ENCODE measurements around the gene AFG1L. TPM values are rescaled to one million over a fixed set of nuclear protein-coding genes. Genes with fewer than 3 reads are reported as not detected.

The AFG1L gene
- total RNA-seq, 2 experiments from 2014 or later = 4.0 to 7.5 TPM

GRCh38 chr6:108355890-108356289 lies 61.0 kb downstream of the AFG1L start:
- DNase-seq = no peak
- peaks cover 4% of the 10 kb centered on the region for H3K36me3 Mint-ChIP-seq (ENCODE audit: low read depth)
- H3K4me1 Mint-ChIP-seq (ENCODE audit: low read depth) = peaks cover 36% of the 10 kb centered on the region
- H3K9me3 Mint-ChIP-seq (ENCODE audit: insufficient read depth) = no peaks in the 10 kb centered on the region
- H3K4me3 Mint-ChIP-seq = no peak overlapping the region
- H3K27ac Mint-ChIP-seq = no peak overlapping the region
- CTCF ChIA-PET = no interaction called here
- H3K27me3 Mint-ChIP-seq (ENCODE audit: low read depth) = no peaks in the 10 kb centered on the region
- ATAC-seq = no peak
- POLR2A ChIA-PET = no interaction called here

- no peak overlapping the region for H3K4me3 Mint-ChIP-seq
- no peak for DNase-seq
- H3K27me3 Mint-ChIP-seq (ENCODE audit: low read depth) = no peaks in the 10 kb centered on the region
- H3K4me1 Mint-ChIP-seq (ENCODE audit: low read depth) = peaks cover 32% of the 10 kb centered on the region
- POLR2A ChIA-PET = interaction anchor here (0.8 kb wide), 1 partner anchor 100 kb away, joined by 3 read pairs; the partner anchor contains the start of gene SNX3
- CTCF ChIA-PET = interaction anchor here (0.8 to 1.4 kb wide), 4 partner anchors 72 to 133 kb away, joined by 3 to 4 read pairs (median 4); partner anchors contain the start of gene SNX3
- no peak for ATAC-seq
- peaks cover 2% of the 10 kb centered on the region for H3K36me3 Mint-ChIP-seq (ENCODE audit: low read depth)
- no peaks in the 10 kb centered on the region for H3K9me3 Mint-ChIP-seq (ENCODE audit: insufficient read depth)
- H3K27ac Mint-ChIP-seq = no peak overlapping the region
These were observed 65.3 kb downstream of the AFG1L start for GRCh38 chr6:108359901-108360882.

GRCh38 chr6:108360919-108361311 lies 66.1 kb downstream of the AFG1L start:
- no peak for ATAC-seq
- Mint-ChIP-seq H3K27ac (no peak overlapping the region), H3K9me3 (ENCODE audit: insufficient read depth) (no peaks in the 10 kb centered on the region), H3K4me1 (ENCODE audit: low read depth) (peaks cover 31% of the 10 kb centered on the region), H3K4me3 (no peak overlapping the region), H3K36me3 (ENCODE audit: low read depth) (peaks cover 2% of the 10 kb centered on the region), H3K27me3 (ENCODE audit: low read depth) (no peaks in the 10 kb centered on the region)
- CTCF ChIA-PET = no interaction called here
- no peak for DNase-seq
- POLR2A ChIA-PET = no interaction called here

GRCh38 chr6:108361312-108361932 lies 66.6 kb downstream of the AFG1L start:
- H3K27me3 Mint-ChIP-seq (ENCODE audit: low read depth) = no peaks in the 10 kb centered on the region
- peaks cover 2% of the 10 kb centered on the region for H3K36me3 Mint-ChIP-seq (ENCODE audit: low read depth)
- CTCF ChIA-PET = no interaction called here
- H3K4me3 Mint-ChIP-seq = no peak overlapping the region
- DNase-seq (no peak), ATAC-seq (no peak)
- POLR2A ChIA-PET = no interaction called here
- peaks cover 29% of the 10 kb centered on the region for H3K4me1 Mint-ChIP-seq (ENCODE audit: low read depth)
- H3K27ac Mint-ChIP-seq = no peak overlapping the region
- H3K9me3 Mint-ChIP-seq (ENCODE audit: insufficient read depth) = no peaks in the 10 kb centered on the region

GRCh38 chr6:108362455-108362854 lies 67.6 kb downstream of the AFG1L start:
- Mint-ChIP-seq H3K36me3 (ENCODE audit: low read depth) (peaks cover 2% of the 10 kb centered on the region), H3K4me1 (ENCODE audit: low read depth) (peaks cover 21% of the 10 kb centered on the region), H3K27ac (no peak overlapping the region), H3K4me3 (no peak overlapping the region), H3K9me3 (ENCODE audit: insufficient read depth) (no peaks in the 10 kb centered on the region), H3K27me3 (ENCODE audit: low read depth) (no peaks in the 10 kb centered on the region)
- ATAC-seq = no peak
- no peak for DNase-seq
- ChIA-PET POLR2A (no interaction called here), CTCF (no interaction called here)

- ATAC-seq (no peak), DNase-seq (no peak)
- Mint-ChIP-seq H3K4me1 (ENCODE audit: low read depth) (peaks cover 15% of the 10 kb centered on the region), H3K27ac (no peak overlapping the region), H3K27me3 (ENCODE audit: low read depth) (no peaks in the 10 kb centered on the region), H3K4me3 (no peak overlapping the region), H3K36me3 (ENCODE audit: low read depth) (no peaks in the 10 kb centered on the region), H3K9me3 (ENCODE audit: insufficient read depth) (no peaks in the 10 kb centered on the region)
- POLR2A ChIA-PET = no interaction called here
- CTCF ChIA-PET = interaction anchor here (1.5 kb wide), 1 partner anchor 129 kb away, joined by 4 read pairs; no protein-coding TSS in a partner anchor
These were observed 68.3 kb downstream of the AFG1L start for GRCh38 chr6:108363113-108363512.

- POLR2A ChIA-PET = no interaction called here
- no peak for DNase-seq
- no peaks in the 10 kb centered on the region for H3K9me3 Mint-ChIP-seq (ENCODE audit: insufficient read depth)
- no peaks in the 10 kb centered on the region for H3K27me3 Mint-ChIP-seq (ENCODE audit: low read depth)
- CTCF ChIA-PET = interaction anchor here (0.6 to 1.5 kb wide), 2 partner anchors 128 to 973 kb away, joined by 3 to 4 read pairs; no protein-coding TSS in a partner anchor
- peaks cover 15% of the 10 kb centered on the region for H3K4me1 Mint-ChIP-seq (ENCODE audit: low read depth)
- H3K27ac Mint-ChIP-seq = no peak overlapping the region
- no peak for ATAC-seq
- no peaks in the 10 kb centered on the region for H3K36me3 Mint-ChIP-seq (ENCODE audit: low read depth)
- no peak overlapping the region for H3K4me3 Mint-ChIP-seq
These were observed 69.0 kb downstream of the AFG1L start for GRCh38 chr6:108363889-108364313.

- Mint-ChIP-seq H3K9me3 (ENCODE audit: insufficient read depth) (no peaks in the 10 kb centered on the region), H3K4me1 (ENCODE audit: low read depth) (peaks cover 12% of the 10 kb centered on the region), H3K4me3 (no peak overlapping the region), H3K27ac (no peak overlapping the region), H3K27me3 (ENCODE audit: low read depth) (no peaks in the 10 kb centered on the region), H3K36me3 (ENCODE audit: low read depth) (no peaks in the 10 kb centered on the region)
- no peak for ATAC-seq
- CTCF ChIA-PET = interaction anchor here (0.8 to 1.5 kb wide), 2 partner anchors 18 to 127 kb away, joined by 3 to 4 read pairs; no protein-coding TSS in a partner anchor
- POLR2A ChIA-PET = interaction anchor here (1.1 kb wide), 1 partner anchor 70 kb away, joined by 3 read pairs; the partner anchor contains the start of gene AFG1L
- no peak for DNase-seq
These were observed 69.6 kb downstream of the AFG1L start for GRCh38 chr6:108364470-108364869.

GRCh38 chr6:108365478-108365877 lies 70.6 kb downstream of the AFG1L start:
- no peak overlapping the region for H3K4me3 Mint-ChIP-seq
- no peaks in the 10 kb centered on the region for H3K9me3 Mint-ChIP-seq (ENCODE audit: insufficient read depth)
- ChIA-PET POLR2A (interaction anchor here (1.1 kb wide), 1 partner anchor 71 kb away, joined by 3 read pairs; the partner anchor contains the start of gene AFG1L), CTCF (no interaction called here)
- H3K4me1 Mint-ChIP-seq (ENCODE audit: low read depth) = peaks cover 3% of the 10 kb centered on the region
- H3K27ac Mint-ChIP-seq = no peak overlapping the region
- H3K36me3 Mint-ChIP-seq (ENCODE audit: low read depth) = no peaks in the 10 kb centered on the region
- no peak for DNase-seq
- H3K27me3 Mint-ChIP-seq (ENCODE audit: low read depth) = no peaks in the 10 kb centered on the region
- no peak for ATAC-seq

- Mint-ChIP-seq H3K9me3 (ENCODE audit: insufficient read depth) (no peaks in the 10 kb centered on the region), H3K27me3 (ENCODE audit: low read depth) (no peaks in the 10 kb centered on the region), H3K27ac (no peak overlapping the region), H3K36me3 (ENCODE audit: low read depth) (no peaks in the 10 kb centered on the region), H3K4me1 (ENCODE audit: low read depth) (no peaks in the 10 kb centered on the region), H3K4me3 (no peak overlapping the region)
- ChIA-PET CTCF (no interaction called here), POLR2A (no interaction called here)
- DNase-seq (no peak), ATAC-seq (no peak)
These were observed 71.4 kb downstream of the AFG1L start for GRCh38 chr6:108366236-108366635.

GRCh38 chr6:108368431-108369030 lies 73.7 kb downstream of the AFG1L start:
- Mint-ChIP-seq H3K27ac (no peak overlapping the region), H3K4me1 (ENCODE audit: low read depth) (no peaks in the 10 kb centered on the region), H3K4me3 (no peak overlapping the region), H3K36me3 (ENCODE audit: low read depth) (no peaks in the 10 kb centered on the region), H3K9me3 (ENCODE audit: insufficient read depth) (no peaks in the 10 kb centered on the region), H3K27me3 (ENCODE audit: low read depth) (no peaks in the 10 kb centered on the region)
- ChIA-PET POLR2A (no interaction called here), CTCF (interaction anchor here (0.8 to 1.3 kb wide), 2 partner anchors 10 to 193 kb away, joined by 3 read pairs; no protein-coding TSS in a partner anchor)
- ATAC-seq (no peak), DNase-seq (no peak)
